Inferior parietal cortex (tissue), 1 donor: ENCODE measurements around the gene FCRL1.

Source experiments
- DNase-seq: peaks from one replicate; pipeline ENCODE4 v3.0.0-alpha.2; 2016; ENCODE audit errors: extremely low spot score

FCRL1 gene

DNA sequence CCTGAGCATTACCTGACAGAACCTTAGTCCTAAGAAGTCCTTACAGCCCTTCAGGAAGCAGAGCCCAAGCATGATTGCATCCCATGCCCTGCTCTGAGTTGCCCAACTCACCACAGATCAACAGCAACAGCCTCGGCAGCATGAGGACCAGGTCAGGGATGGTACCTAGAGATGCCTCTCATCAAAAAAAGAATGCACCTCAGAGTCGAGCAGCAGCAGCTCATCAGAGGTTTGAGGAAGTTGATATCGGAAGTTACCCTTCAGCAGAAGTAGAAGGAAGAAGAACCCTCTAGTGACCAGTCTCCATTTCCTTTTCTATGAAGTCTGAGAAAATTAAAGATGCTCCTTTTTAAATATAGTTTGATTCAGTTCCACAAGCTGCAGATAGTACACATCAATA is at the start of gene FCRL1:
TSS of gene FCRL1 (minus strand) at position 225 of the 400 bp plus-strand sequence. CDS start at position 142, 83 bp downstream.
- DNase-seq, result no peak

- DNase-seq, result no peak
Observed at GRCh38 chr1:157868654-157869053, 48.7 kb upstream of the FCRL1 start.

DNA sequence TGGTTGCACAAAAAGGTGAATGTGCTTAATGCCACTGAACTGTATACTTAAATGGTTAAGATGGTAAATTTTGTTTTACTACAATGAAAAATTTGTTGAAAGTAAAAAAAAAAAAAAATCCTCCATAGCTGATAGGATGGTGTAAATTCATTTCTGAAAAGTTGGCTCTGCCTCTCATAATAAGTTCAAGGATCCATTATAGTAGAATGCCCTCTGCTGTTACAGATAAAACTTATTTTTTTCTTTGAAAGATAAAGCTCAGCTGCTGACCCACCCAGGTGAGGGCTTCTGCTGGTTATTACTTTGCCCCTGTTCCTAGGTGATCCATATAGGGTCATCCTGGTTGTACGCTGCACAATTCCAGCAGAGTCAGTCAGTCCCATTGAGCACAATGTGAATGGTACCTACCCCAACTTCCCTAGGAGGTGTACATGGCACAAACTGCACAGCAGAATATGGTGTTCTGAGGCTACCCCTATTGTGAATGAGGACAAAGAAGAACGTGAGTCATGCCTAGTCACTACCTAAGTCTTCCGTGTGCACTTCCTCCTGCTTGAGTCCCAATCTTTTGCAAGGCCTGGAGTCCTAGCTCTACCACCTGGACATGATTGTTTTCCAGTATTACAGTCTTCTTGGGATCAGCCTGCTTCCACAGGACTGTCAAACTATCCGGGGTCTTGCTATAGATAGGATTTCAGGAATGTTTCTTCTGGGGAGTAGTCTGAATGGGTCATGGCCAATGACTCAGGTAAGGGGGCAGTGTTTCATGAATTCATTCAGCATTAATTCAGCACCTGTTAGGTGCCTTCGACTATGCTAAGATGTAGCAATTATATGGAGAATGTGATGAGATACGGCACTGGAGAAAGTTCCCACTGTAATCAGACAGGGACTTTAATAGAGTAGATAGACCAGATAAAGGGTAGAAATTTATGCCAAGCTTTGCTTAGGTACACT is 42.5 kb upstream of the FCRL1 start:
- DNase-seq, result no peak

GRCh38 chr1:157856538-157856937 is 36.6 kb upstream of the FCRL1 start:
- no peak for DNase-seq

- DNase-seq, result no peak
Observed at GRCh38 chr1:157852476-157852875, 32.6 kb upstream of the FCRL1 start.

DNA sequence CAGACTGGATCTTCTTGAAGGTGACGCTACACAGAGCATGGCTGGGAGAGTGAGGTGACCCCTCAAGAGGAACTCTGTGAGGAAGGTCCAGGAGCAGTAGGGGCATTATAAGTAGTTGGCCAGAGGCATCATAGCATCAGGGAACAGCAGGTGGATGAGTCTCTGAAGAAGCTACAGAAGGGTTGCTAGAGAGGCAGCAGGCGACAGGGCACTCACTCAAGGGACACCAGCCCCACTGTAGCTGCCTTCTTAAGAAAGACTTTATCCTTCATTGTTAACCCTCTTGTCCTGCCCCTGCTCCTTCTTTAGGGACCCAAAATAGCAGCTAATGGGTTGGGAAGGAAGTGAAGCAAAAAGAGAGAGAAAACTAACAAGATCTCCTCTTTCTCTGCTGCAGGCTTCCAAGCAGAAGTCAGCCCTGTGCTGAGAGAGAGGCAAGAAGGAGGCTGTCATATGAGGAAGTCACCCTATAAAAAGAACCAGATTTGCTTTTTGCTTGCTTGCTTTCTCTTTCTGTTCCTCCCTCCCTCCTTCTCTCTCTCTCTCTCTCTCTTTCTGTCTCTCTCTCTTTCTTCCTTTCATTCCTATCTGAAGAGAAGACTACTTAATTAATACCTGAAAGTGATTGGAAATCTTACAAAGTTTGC is 29.4 kb upstream of the FCRL1 start:
- no peak for DNase-seq

DNA sequence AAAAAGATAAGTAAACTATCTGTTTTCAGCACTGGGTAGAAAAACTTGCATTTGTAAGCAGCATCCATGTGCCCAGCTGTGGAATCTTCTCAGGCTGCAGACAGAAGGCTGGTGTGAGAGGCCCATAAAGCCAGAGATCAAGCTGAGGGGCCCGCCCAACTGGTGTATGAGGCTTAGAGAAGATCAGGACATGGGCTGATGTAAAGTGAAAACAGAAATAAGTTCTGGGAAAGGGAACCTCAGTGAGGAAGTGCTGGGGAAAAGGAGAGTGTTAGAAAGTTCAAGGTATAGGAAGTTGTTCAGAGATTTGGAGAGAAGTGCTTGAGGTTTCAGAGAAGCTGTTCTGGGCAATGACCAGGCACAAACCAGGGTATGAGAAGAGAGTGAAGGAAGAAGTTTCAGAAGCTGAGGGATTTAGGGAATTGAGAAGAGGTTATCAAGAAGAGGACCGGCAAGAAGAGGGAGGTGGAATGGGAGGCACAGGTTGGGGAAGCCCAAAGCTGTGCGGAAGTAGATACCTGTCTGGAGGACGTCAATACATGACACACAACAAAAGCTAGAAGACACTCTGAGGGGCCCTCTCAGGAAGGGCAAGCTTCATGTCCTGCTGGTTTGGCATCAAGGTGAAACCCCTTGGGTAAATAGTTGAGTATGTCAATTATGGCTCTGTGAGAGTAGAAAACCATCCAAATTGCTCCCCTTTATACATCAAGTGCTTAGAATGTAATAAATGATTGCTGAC is 24.3 kb upstream of the FCRL1 start:
- DNase-seq, result peak; percentile 3

- no peak for DNase-seq
Observed at GRCh38 chr1:157842939-157843338, 23.0 kb upstream of the FCRL1 start.

GRCh38 chr1:157841708-157842107 is 21.8 kb upstream of the FCRL1 start, which contains the start of gene CD5L:
TSS of gene CD5L (minus strand) at chr1:157841808. CDS start at chr1:157841701, 107 bp downstream.
- DNase-seq, result no peak

DNA sequence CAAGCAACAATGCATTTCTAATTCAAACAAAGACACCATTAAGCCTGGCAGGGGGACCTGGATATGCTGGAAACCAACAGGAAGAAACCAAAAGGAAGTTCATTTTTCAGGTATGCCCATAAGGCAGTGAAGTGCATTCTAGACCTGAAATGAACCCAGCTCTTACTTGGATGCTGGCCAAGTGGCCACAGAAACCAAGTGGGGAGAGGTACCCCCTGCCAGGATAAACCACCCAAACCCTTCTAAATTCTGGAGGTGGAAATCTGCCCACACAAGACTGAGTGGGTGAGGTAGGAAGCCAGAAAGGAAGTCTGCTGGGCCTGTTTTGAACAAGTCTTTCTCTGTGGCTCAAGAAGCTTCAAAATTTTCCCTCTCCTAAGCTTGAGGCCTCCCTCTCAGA is 19.0 kb upstream of the FCRL1 start:
- no peak for DNase-seq

DNA sequence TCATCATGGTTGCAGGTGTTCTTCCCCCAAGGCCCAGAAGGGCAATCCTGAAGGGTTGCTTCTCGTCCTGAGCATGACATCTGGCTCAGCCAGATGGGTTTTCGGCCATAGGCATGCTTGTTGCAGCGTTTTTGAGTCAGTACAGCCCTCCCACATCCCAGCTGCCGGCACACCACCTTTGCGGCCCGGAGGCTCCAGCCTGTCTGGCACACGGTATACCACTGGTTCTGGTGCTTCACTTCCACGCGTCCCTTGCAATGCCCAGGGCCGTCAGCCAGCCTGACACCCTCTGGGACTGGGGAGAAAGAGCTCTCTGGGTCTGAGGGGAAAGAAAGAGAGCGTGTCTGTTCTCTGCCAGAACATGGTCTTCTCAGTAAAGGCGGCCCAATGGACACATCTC is 14.5 kb upstream of the FCRL1 start:
- no peak for DNase-seq

GRCh38 chr1:157833145-157833544 is 13.2 kb upstream of the FCRL1 start:
- DNase-seq, result no peak

DNA sequence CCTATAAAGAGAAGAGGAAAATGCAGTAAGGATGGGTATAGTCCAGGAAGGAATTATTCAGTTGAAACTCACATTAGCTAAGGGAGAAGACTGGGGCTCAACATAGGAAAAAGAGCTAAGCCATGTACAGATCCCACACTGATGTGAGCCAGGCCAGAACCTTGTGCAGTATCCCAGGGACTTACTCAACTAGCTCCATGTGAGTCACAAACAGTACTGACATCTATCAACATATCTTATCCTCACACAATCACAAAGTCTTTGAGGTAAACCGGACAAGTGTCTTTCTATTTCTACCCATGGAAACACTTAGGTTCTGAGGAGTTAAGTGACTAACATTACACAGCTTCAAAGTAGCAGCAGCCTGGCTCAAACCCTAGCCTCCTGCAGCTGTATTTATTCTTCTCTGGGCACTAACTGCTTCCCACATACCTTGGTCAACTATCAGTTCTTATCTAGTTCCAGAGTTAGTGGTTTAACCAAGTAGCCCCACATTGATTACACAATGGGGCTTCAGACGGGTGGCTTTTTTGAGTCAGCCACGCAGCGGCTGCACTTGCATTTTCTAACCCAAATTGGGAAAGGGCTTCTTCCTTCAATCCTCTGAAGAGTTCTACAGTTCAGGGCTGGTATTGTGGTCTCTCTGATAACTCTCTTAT is 12.2 kb upstream of the FCRL1 start:
- no peak for DNase-seq

DNA sequence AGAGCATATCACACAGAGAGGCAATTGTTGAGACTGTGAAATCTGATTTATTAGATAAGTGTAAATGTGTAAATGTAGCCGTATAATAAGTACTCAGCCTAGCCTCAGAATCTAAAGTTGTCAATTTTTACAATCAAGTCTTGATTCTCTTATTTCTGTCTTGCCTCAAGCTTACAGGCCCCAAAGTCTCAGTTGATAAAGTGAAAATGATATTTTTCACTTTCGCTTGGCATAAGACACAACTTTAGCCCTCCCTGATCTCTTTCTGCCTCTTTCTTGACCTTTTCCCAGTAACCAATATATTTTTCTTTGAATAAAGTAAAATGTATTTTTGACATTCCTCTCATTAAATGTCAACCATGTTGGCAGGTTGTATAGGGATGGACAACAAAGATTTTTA is 11.0 kb upstream of the FCRL1 start:
- DNase-seq, result no peak

DNA sequence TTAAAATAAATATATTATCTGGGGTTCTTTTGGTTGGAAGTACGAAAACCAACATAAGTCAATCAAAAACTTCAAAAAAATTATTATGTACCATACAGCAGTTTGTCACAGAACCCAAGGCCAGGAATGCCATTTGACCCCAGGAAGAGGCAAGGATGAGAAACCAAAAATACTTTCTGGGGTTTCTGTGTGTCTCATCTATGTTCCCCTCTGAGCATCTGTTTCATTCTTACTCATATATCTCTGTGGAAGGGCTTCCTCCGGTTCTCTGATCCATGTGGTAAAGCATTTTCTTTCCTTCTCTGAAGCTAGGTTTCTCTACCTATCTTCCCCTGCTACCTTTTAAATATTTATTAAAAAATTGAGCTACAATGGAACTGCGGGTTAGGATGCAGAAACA is 9.8 kb upstream of the FCRL1 start:
- no peak for DNase-seq

GRCh38 chr1:157829210-157829609 is 9.3 kb upstream of the FCRL1 start:
- no peak for DNase-seq

GRCh38 chr1:157820299-157820698 is 379 bp upstream of the FCRL1 start:
- no peak for DNase-seq

DNA sequence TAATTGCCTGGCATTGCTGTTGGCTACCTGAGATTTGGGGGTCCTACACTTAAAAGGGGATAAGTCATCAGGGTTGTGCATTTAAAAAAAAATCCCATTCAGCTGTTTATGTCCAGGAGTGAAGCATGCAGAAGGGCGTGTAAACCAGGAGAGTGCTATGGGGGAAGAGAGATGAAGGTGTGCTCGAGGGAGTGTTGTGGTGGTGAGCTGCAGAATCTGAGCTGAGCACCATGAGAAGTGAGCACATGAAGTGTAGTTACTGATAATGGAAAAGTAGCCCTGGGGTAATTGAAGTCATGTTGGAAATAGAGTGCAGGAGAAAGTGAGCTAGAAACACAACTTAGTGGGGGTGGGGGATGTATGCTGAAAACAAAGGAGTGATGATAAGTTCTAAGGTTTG is 705 bp downstream of the FCRL1 start:
- no peak for DNase-seq

DNA sequence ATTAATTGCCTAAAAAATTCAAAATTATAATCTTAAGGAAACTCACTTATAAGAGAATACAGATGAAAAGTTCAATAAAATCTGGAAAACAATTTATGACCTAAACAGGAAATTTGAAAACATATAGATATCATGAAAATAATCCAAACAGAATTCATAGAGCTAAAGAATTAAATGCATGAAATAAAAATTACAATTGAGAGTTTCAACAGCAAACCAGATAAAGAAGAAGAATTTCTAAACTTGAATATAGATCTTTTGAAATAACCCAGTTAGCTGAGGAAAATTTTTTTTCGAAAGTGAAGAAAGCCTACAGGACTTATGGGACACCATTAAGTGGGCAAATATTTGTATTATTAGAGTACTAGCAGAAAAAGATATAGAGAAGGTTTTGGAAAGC is 6.7 kb downstream of the FCRL1 start:
- DNase-seq, result no peak

DNA sequence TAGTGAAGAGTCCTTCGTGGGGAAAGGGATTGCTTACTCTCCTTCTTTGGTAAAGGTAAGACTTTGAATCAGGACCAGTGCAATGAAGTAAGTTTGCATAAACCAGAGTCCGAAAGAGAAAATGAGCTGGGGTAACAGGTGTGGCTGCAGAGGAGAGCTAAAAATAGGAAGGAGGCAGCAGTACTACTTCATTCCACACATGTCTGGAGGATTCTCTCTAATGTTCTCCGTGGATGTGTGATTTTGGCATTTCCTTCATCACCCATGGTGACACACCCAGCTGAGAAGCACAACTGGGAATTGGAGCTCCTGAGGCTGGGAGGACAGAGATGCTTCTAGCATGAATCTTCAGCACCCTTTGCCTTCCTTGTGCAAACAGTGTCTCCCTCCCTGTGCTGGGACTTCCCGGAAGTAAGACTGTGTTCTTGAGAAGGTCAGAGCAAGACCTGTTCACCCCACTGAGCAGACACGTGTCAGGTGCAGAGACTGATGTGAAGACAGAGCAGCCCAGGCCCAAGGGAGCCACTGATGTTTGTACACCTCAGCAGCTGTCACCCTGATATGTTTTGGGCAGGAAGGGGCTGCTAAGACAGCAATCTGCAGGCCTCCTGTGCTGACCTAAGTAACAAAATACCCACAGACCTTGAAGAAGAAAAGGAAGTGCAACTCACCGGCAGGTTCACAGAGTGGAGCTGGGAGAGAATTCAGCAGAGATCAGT is 13.3 kb downstream of the FCRL1 start:
- no peak for DNase-seq

- no peak for DNase-seq
Observed at GRCh38 chr1:157803851-157804250, 16.1 kb downstream of the FCRL1 start.
